NCI-H2081 (cell line): ENCODE measurements around the gene SLC9A6.
"Not testable (repeated sequence)": the region's sequence is repeated elsewhere in the genome, so short reads cannot be mapped to it uniquely, and the experiment has no call there.

Experiments
- DNase-seq, 2 experiments: peaks; one replicate each; lab custom pipeline; 2025; lab: John Stamatoyannopoulos, UW

SLC9A6 gene

DNA sequence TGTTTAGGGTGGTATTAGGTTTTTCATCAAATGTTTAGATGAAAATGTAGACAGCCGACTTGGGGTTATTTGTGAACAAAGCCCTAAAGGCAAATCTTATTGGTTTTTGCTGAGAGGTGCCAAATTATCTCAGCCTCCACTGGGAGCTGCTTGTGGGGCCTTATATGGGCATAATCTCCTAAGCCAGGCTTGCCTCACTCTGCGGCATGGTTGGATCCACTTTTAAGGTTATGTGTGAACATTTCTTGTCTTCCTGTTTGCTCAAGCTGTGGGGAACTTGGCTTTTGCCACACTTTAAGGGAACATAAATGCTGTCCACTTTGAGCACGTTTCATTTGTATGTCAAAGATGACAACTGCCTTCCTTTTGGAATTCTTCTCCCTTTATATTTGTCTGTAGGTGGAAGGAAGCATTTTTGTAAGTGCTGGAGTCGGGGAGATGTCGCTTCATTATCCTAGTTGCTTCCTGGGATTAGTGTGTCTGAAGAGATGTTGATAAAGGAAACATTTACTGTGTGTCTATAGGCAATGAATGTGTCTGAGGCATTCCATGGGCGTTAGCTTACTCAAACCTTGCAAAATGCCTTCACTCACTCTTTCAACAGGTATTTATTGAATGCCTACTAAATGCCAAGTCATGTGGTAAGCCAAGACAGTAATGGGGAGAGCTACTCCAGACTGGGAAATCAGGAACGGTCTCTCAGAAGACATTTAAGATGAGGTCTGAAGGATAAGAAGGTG, 78.3 kb downstream of the SLC9A6 start:
- DNase-seq: no peak

GRCh38 chrX:136064661-136065043, 79.4 kb downstream of the SLC9A6 start:
- DNase-seq: no peak

DNA sequence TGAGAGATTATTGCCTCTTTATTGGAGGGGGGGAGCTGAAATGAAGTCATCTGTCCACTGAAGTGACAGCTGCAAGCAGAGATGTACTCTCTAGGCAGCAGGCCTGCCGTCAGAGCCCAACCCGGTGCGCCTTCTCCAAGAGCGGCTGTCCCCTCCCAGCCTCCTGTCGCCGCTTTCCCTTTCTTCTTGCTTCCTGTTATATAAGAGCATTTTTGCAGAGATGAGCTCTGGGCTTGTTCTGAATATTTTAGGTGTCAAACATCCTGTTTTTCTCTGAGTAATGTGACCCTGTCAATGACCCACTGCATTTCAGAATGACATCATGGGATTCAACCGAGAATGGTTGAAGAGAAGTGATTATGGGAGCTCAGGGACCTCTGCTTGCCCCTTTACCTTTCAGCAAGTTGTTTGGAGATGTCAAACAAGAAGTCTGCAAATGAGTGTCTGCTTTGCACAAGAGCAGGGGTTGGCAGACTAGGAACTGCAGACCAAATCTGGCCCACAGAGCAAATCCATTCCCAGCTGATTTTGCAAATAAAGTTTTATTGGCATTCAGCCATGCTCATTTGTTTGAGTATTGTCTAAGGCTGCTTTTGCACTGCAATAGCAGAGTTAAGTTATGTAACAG, 79.9 kb downstream of the SLC9A6 start:
- DNase-seq: no peak

GRCh38 chrX:136067097-136067496, 81.9 kb downstream of the SLC9A6 start:
- no peak for DNase-seq

DNA sequence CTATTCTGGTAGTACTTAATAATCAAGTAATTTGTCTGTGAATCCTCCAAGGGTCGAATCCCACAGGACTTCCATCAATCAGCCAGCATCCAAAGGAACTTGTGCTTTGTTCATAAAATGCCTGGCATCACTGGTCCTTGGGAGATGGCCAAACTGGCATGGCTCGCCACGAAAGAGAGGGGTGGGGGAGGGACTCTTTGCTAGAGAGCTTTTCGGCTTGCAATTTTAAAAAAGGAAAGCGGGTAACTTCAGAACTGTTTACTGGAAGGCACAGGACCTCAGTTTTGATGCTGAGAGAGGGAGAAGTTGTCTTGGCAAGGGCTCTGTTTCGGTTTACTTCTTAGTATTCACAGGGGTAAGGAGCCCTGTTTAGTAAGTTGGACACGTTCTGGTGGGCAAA, 82.7 kb downstream of the SLC9A6 start:
- no peak for DNase-seq

- no peak for DNase-seq
Observed at GRCh38 chrX:136076942-136077341, 91.7 kb downstream of the SLC9A6 start.

- DNase-seq: no peak
Observed at GRCh38 chrX:136080766-136081165, 95.5 kb downstream of the SLC9A6 start.

DNA sequence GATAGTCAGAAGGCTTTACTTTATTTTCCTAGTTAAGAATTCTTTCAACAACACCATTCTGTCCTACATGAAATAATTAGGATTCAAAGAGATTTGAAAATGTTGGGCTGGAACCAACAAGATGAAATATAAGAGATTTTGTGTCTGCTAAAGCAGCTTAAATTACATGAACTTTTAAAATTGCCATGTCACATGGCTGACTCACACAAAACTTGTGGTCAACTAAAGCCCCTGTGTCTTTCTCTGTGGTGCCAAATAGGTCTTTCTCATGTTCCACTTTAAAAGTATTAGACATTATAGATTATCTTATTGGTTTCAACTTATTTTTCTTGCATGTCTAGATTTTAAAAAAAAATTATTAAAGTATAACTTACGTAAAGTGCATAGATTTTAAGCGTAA, 101.3 kb downstream of the SLC9A6 start:
- DNase-seq: no peak

- DNase-seq: not testable (repeated sequence)
Observed at GRCh38 chrX:136091898-136092297, 106.7 kb downstream of the SLC9A6 start.

DNA sequence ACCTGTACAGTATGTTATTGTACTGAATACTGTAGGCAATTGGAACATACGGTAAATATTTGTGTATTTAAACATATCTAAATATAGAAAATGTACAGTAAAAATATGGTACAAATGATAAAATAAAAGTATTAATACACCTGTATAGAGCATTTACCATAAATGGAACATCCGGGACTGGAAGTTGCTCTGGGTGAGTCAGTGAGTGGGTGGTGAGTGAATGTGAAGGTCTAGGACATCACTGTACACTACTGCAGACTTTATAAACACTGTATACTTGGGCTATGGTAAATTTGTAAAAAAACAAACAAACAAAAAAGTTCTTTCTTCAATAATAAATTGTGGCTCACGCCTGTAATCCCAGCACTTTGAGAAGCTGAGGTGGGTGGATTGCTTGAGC, 109.7 kb downstream of the SLC9A6 start:
- DNase-seq: no peak
